ENCODE data around the gene TACO1. TPM values are rescaled to one million over a fixed set of nuclear protein-coding genes. Genes with fewer than 3 reads are reported as not detected.

TACO1 gene
- total RNA-seq, 1 donor from 2014 or later = 6.1 TPM

GRCh38 chr17:63634816-63635215 lies 34.1 kb downstream of the TACO1 start:
- no peak for FAIRE-seq

GRCh38 chr17:63635290-63635689 lies 34.6 kb downstream of the TACO1 start:
- FAIRE-seq (no peak), DNase-seq (ENCODE audit: low spot score in 2 of 2) (no peak)

More at GRCh38 chr17:63634816-63635215, 34.1 kb downstream of the TACO1 start:
- DNase-seq (ENCODE audit: low spot score in 2 of 2) = no peak

- no peak for FAIRE-seq
- no peak for DNase-seq (ENCODE audit: low spot score in 2 of 2)
Observed at GRCh38 chr17:63635787-63636186, 35.1 kb downstream of the TACO1 start.

GRCh38 chr17:63639125-63639524 lies 38.4 kb downstream of the TACO1 start:
- DNase-seq (ENCODE audit: low spot score in 2 of 2) = no peak

GRCh38 chr17:63640038-63640437 lies 39.3 kb downstream of the TACO1 start:
- FAIRE-seq (no peak), DNase-seq (ENCODE audit: low spot score in 2 of 2) (no peak)

More at GRCh38 chr17:63639125-63639524, 38.4 kb downstream of the TACO1 start:
- FAIRE-seq = no peak

GRCh38 chr17:63641692-63642448 lies 41.2 kb downstream of the TACO1 start:
- DNase-seq (ENCODE audit: low spot score in 2 of 2) (no peak), FAIRE-seq (no peak)

GRCh38 chr17:63644846-63645245 lies 44.2 kb downstream of the TACO1 start:
- FAIRE-seq (no peak), DNase-seq (ENCODE audit: low spot score in 2 of 2) (no peak)

- no peak for FAIRE-seq
- no peak for DNase-seq (ENCODE audit: low spot score in 2 of 2)
Observed at GRCh38 chr17:63645775-63646487, 45.2 kb downstream of the TACO1 start.

GRCh38 chr17:63646488-63646806 lies 45.8 kb downstream of the TACO1 start:
- no peak for FAIRE-seq
- no peak for DNase-seq (ENCODE audit: low spot score in 2 of 2)

- FAIRE-seq (no peak), DNase-seq (ENCODE audit: low spot score in 2 of 2) (no peak)
Observed at GRCh38 chr17:63647065-63647725, 46.5 kb downstream of the TACO1 start.

- DNase-seq (ENCODE audit: low spot score in 2 of 2) (no peak), FAIRE-seq (no peak)
Observed at GRCh38 chr17:63647936-63648335, 47.2 kb downstream of the TACO1 start.

GRCh38 chr17:63649813-63650212 lies 49.1 kb downstream of the TACO1 start:
- DNase-seq (ENCODE audit: low spot score in 2 of 2) = no peak
- no peak for FAIRE-seq

GRCh38 chr17:63652106-63652505 lies 51.4 kb downstream of the TACO1 start:
- FAIRE-seq (no peak), DNase-seq (ENCODE audit: low spot score in 2 of 2) (no peak)

- FAIRE-seq (no peak), DNase-seq (ENCODE audit: low spot score in 2 of 2) (no peak)
Observed at GRCh38 chr17:63653050-63653449, 52.4 kb downstream of the TACO1 start.

GRCh38 chr17:63657786-63658185 lies 57.1 kb downstream of the TACO1 start:
- no peak for DNase-seq (ENCODE audit: low spot score in 2 of 2)

More at GRCh38 chr17:63657786-63658185, 57.1 kb downstream of the TACO1 start:
- no peak for FAIRE-seq

Small RNA genes lying within 50 kb of the gene (small RNA-seq; reads per million reads assigned to genes)
- gene RNU6-288P = not detected

Other genes with a start within 250 kb of the TACO1 start
- gene CYB561, start 154.6 kb upstream of the TACO1 start, total RNA-seq = 15.9 TPM
- 4.5 TPM for gene ACE, start 123.8 kb upstream of the TACO1 start, total RNA-seq
- gene KCNH6, start 77.5 kb upstream of the TACO1 start, total RNA-seq = not detected
- gene DCAF7, start 50.4 kb upstream of the TACO1 start, total RNA-seq = 26.1 TPM
- 17.1 TPM for gene MAP3K3, start 21.5 kb downstream of the TACO1 start, total RNA-seq
- gene LIMD2, start 99.2 kb downstream of the TACO1 start, total RNA-seq = 19.2 TPM
- gene STRADA, start 140.9 kb downstream of the TACO1 start, total RNA-seq = 19.6 TPM
- 49.3 TPM for gene CCDC47, start 172.7 kb downstream of the TACO1 start, total RNA-seq
- gene DDX42, start 173.3 kb downstream of the TACO1 start, total RNA-seq = 64.0 TPM
- gene PSMC5, start 226.5 kb downstream of the TACO1 start, total RNA-seq = 47.3 TPM
- gene FTSJ3, start 226.8 kb downstream of the TACO1 start, total RNA-seq = 34.6 TPM
- 9.4 TPM for gene SMARCD2, start 241.8 kb downstream of the TACO1 start, total RNA-seq

Data from frontal cortex (tissue), 4 donors.